OCI-LY1 (cell line): ENCODE results near the gene CXCL12.

Experiments
- H2AFZ ChIP-seq: fragments of 200-600 bp; sonication (generic), shearing (Covaris generic); 2 replicates; pipeline ENCODE4 v1.6.0; 2014; ENCODE audit warnings: antibody characterized with exemption, mild to moderate bottlenecking, low read length
- H3F3A ChIP-seq: fragments of 200-600 bp; sonication (generic), shearing (Covaris generic); 2 replicates; pipeline ENCODE4 v1.6.0; 2014; ENCODE audit warnings: mild to moderate bottlenecking, antibody characterized with exemption, low read length, moderate library complexity; ENCODE audit not compliant: insufficient read depth
- H3K27ac ChIP-seq: fragments of 200-600 bp; sonication (generic); 2 replicates; pipeline ENCODE4 v1.5.1; 2014; ENCODE audit warnings: low read length, mixed run types, mild to moderate bottlenecking, low read depth; ENCODE audit not compliant: poor library complexity, severe bottlenecking
- H3K27me3 ChIP-seq: fragments of 200-600 bp; sonication (generic); 2 replicates; pipeline ENCODE4 v1.6.0; 2014; ENCODE audit warnings: antibody characterized with exemption, mild to moderate bottlenecking, low read length, moderate library complexity; ENCODE audit not compliant: insufficient read depth
- H3K36me3 ChIP-seq: fragments of 200-600 bp; sonication (generic); 2 replicates; pipeline ENCODE4 v1.6.1; 2014; ENCODE audit warnings: mild to moderate bottlenecking, antibody characterized with exemption, low read length, moderate library complexity, mixed read lengths; ENCODE audit not compliant: insufficient read depth
- H3K4me1 ChIP-seq: fragments of 200-600 bp; sonication (generic); 2 replicates; pipeline ENCODE4 v1.5.1; 2014; ENCODE audit warnings: mild to moderate bottlenecking, low read length, moderate library complexity; ENCODE audit not compliant: insufficient read depth, severe bottlenecking
- H3K4me2 ChIP-seq: fragments of 200-600 bp; sonication (generic), shearing (Covaris generic); 2 replicates; pipeline ENCODE4 v1.6.1; 2014; ENCODE audit warnings: low read length
- H3K4me3 ChIP-seq: fragments of 200-600 bp; sonication (generic); 2 replicates; pipeline ENCODE4 v1.5.1; 2014; ENCODE audit warnings: low read length, low read depth, mild to moderate bottlenecking, mixed read lengths; ENCODE audit not compliant: poor library complexity, severe bottlenecking
- H3K79me2 ChIP-seq: fragments of 200-600 bp; shearing (Covaris generic); 2 replicates; pipeline ENCODE4 v1.6.1; 2016; ENCODE audit warnings: mixed run types, low read length, mixed read lengths; ENCODE audit not compliant: insufficient read depth
- H3K9ac ChIP-seq: fragments of 200-600 bp; sonication (generic), shearing (Covaris generic); 2 replicates; pipeline ENCODE4 v1.6.1; 2014; ENCODE audit warnings: mild to moderate bottlenecking, low read length, mixed read lengths
- H3K9me2 ChIP-seq: fragments of 200-600 bp; sonication (generic), shearing (Covaris generic); 2 replicates; pipeline ENCODE4 v1.6.1; 2014; ENCODE audit warnings: low read depth, mild to moderate bottlenecking, low read length, mixed read lengths
- H3K9me3 ChIP-seq: fragments of 200-600 bp; shearing (Covaris generic); 2 replicates; pipeline ENCODE4 v1.6.1; 2014; ENCODE audit warnings: low read length, mixed read lengths
- H4K20me1 ChIP-seq: fragments of 200-600 bp; sonication (generic), shearing (Covaris generic); 2 replicates; pipeline ENCODE4 v1.6.0; 2016; ENCODE audit warnings: mild to moderate bottlenecking, low read length; ENCODE audit not compliant: insufficient read depth
- EZH2 ChIP-seq: fragments of 200-600 bp; sonication (generic), shearing (Covaris generic); IDR thresholded peaks from 2 replicates; pipeline ENCODE4 v1.8.0; 2017; ENCODE audit warnings: borderline replicate concordance, mixed run types, mild to moderate bottlenecking, antibody characterized with exemption, low read length, moderate library complexity, mixed read lengths
- TF ChIP-seq, protein P1 (sequence below): fragments of 200-600 bp; sonication (generic), shearing (Covaris generic); IDR thresholded peaks from 2 replicates; pipeline ENCODE4 v1.5.1; 2017; ENCODE audit warnings: mild to moderate bottlenecking, antibody characterized with exemption, low read length, moderate library complexity, mixed read lengths

Gene CXCL12

GRCh38 chr10:44372181-44372580, 12.7 kb downstream of the CXCL12 start:
- Histone ChIP-seq H3K27me3 (no peaks in the 10 kb centered on the region), H3K4me1 (no peaks in the 10 kb centered on the region), H3K27ac (no peak overlapping the region), H3K36me3 (no peaks in the 10 kb centered on the region), H3K9ac (no peak overlapping the region), H3K9me3 (no peaks in the 10 kb centered on the region), H3F3A (no peaks in the 10 kb centered on the region), H3K79me2 (no peaks in the 10 kb centered on the region), H3K4me3 (no peak overlapping the region), H2AFZ (no peak overlapping the region), H3K9me2 (no peaks in the 10 kb centered on the region), H4K20me1 (no peaks in the 10 kb centered on the region), H3K4me2 (no peak overlapping the region)
- TF ChIP-seq EZH2 = no peak
- TF ChIP-seq, protein P1, sequence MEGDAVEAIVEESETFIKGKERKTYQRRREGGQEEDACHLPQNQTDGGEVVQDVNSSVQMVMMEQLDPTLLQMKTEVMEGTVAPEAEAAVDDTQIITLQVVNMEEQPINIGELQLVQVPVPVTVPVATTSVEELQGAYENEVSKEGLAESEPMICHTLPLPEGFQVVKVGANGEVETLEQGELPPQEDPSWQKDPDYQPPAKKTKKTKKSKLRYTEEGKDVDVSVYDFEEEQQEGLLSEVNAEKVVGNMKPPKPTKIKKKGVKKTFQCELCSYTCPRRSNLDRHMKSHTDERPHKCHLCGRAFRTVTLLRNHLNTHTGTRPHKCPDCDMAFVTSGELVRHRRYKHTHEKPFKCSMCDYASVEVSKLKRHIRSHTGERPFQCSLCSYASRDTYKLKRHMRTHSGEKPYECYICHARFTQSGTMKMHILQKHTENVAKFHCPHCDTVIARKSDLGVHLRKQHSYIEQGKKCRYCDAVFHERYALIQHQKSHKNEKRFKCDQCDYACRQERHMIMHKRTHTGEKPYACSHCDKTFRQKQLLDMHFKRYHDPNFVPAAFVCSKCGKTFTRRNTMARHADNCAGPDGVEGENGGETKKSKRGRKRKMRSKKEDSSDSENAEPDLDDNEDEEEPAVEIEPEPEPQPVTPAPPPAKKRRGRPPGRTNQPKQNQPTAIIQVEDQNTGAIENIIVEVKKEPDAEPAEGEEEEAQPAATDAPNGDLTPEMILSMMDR = no peak

DNA sequence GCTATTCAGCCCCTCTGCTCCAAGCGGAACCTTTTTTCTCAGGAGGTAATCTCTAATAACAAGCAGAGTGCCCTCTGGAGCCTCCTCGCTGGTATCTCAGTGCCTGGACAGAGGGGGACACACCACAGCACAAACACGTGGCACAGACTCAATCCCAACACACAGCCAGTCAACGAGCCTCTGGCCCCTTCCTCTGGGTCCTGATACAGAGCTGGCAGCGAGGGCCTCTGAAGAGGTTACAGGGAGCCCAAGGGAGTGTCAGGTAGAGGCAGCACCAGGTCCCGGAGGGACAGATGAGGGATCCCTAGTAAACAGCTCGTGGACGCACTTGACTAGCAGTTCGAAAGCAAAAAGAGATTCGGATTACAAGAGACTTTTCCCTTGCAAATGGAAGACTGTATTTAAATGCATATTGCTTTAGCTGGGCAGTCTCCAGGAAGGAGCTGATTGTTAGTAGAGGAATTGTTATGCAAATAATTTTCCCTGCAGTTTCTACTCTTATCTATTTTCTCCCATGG, 14.1 kb downstream of the CXCL12 start:
- H3K79me2 ChIP-seq = no peaks in the 10 kb centered on the region
- no peak overlapping the region for H3K9ac ChIP-seq
- no peaks in the 10 kb centered on the region for H3F3A ChIP-seq
- no peak overlapping the region for H2AFZ ChIP-seq
- H4K20me1 ChIP-seq = no peaks in the 10 kb centered on the region
- H3K27ac ChIP-seq = no peak overlapping the region
- no peaks in the 10 kb centered on the region for H3K9me3 ChIP-seq
- H3K4me2 ChIP-seq = no peak overlapping the region
- H3K27me3 ChIP-seq = no peaks in the 10 kb centered on the region
- TF ChIP-seq EZH2 = no peak
- TF ChIP-seq, protein P1 = no peak
- H3K36me3 ChIP-seq = no peaks in the 10 kb centered on the region
- H3K9me2 ChIP-seq = no peaks in the 10 kb centered on the region
- H3K4me3 ChIP-seq = no peak overlapping the region
- no peaks in the 10 kb centered on the region for H3K4me1 ChIP-seq

DNA sequence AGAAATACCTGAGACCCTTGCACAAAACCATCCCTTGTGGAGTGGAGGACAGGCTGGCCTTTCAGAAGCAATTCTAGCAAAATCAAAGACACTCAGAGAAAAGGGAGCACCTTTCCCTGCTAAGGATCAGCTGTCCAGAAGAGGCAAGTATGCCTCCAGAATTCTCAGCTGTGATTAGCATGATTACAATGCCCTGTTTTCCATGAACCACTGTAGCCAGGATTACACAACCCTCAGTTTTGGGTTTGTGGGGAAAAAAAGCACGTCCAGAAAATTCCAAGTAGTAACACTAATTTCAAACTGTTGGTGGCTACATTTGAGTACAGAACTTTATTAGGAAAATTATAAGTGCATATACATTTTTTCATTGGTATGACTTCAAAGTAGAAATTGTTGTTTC, 15.0 kb downstream of the CXCL12 start:
- Histone ChIP-seq H3K4me3 (no peak overlapping the region), H3K9ac (no peak overlapping the region), H3K79me2 (no peaks in the 10 kb centered on the region), H3K9me3 (no peaks in the 10 kb centered on the region), H2AFZ (no peak overlapping the region), H3K4me2 (no peak overlapping the region), H4K20me1 (no peaks in the 10 kb centered on the region), H3K27ac (no peak overlapping the region), H3K27me3 (no peaks in the 10 kb centered on the region), H3K4me1 (no peaks in the 10 kb centered on the region), H3K36me3 (no peaks in the 10 kb centered on the region), H3K9me2 (no peaks in the 10 kb centered on the region), H3F3A (no peaks in the 10 kb centered on the region)
- TF ChIP-seq, protein P1 = no peak
- TF ChIP-seq EZH2 = no peak
